NCI-H2107 treated with DMSO at 0.1 percent for 48 hours (cell line): ENCODE results near the gene CDC14A.
"Not testable (repeated sequence)": the region's sequence is repeated elsewhere in the genome, so short reads cannot be mapped to it uniquely, and the experiment has no call there.

Experiments
- DNase-seq: peaks from one replicate; lab custom pipeline; 2025; ENCODE audit not compliant: unreplicated experiment; lab: John Stamatoyannopoulos, UW

Gene CDC14A

GRCh38 chr1:100397681-100398080, 45.4 kb downstream of the CDC14A start:
- DNase-seq, result no peak

- DNase-seq, result no peak
Measured at GRCh38 chr1:100398648-100399047, 46.3 kb downstream of the CDC14A start.

GRCh38 chr1:100400404-100400803, 48.1 kb downstream of the CDC14A start:
- DNase-seq, result no peak

- no peak for DNase-seq
Measured at GRCh38 chr1:100404821-100405220, 52.5 kb downstream of the CDC14A start.

- DNase-seq, result not testable (repeated sequence)
Measured at GRCh38 chr1:100405902-100406301, 53.6 kb downstream of the CDC14A start.

- not testable (repeated sequence) for DNase-seq
Measured at GRCh38 chr1:100407390-100407789, 55.1 kb downstream of the CDC14A start.

GRCh38 chr1:100411019-100411418, 58.7 kb downstream of the CDC14A start:
- DNase-seq, result no peak

GRCh38 chr1:100411574-100411973, 59.3 kb downstream of the CDC14A start:
- no peak for DNase-seq

- no peak for DNase-seq
Measured at GRCh38 chr1:100413035-100413434, 60.7 kb downstream of the CDC14A start.

- no peak for DNase-seq
Measured at GRCh38 chr1:100414693-100415497, 62.6 kb downstream of the CDC14A start.

- no peak for DNase-seq
Measured at GRCh38 chr1:100415498-100415778, 63.1 kb downstream of the CDC14A start.

GRCh38 chr1:100419072-100419471, 66.8 kb downstream of the CDC14A start:
- DNase-seq, result no peak

- DNase-seq, result no peak
Measured at GRCh38 chr1:100422065-100422464, 69.8 kb downstream of the CDC14A start.

GRCh38 chr1:100423832-100424337, 71.6 kb downstream of the CDC14A start:
- DNase-seq, result no peak

- DNase-seq, result no peak
Measured at GRCh38 chr1:100428160-100428559, 75.9 kb downstream of the CDC14A start.

GRCh38 chr1:100430325-100430756, 78.0 kb downstream of the CDC14A start:
- no peak for DNase-seq

GRCh38 chr1:100431954-100432353, 79.6 kb downstream of the CDC14A start:
- DNase-seq, result no peak

- no peak for DNase-seq
Measured at GRCh38 chr1:100433563-100433962, 81.3 kb downstream of the CDC14A start.

GRCh38 chr1:100434831-100435230, 82.5 kb downstream of the CDC14A start:
- DNase-seq, result no peak

GRCh38 chr1:100438375-100438774, 86.1 kb downstream of the CDC14A start:
- DNase-seq, result no peak

GRCh38 chr1:100438789-100439188, 86.5 kb downstream of the CDC14A start:
- no peak for DNase-seq

GRCh38 chr1:100440075-100440809, 87.9 kb downstream of the CDC14A start:
- no peak for DNase-seq
